ENCODE data around the gene SIRPA.

The SIRPA gene

GRCh38 chr20:1894951-1895673 is at the start of gene SIRPA:
SIRPA (plus strand) TSS chr20:1895407; CDS start chr20:1895448, 41 bp downstream.
- DNase-seq: peak in 1 of 2 experiments; percentile 27

DNA sequence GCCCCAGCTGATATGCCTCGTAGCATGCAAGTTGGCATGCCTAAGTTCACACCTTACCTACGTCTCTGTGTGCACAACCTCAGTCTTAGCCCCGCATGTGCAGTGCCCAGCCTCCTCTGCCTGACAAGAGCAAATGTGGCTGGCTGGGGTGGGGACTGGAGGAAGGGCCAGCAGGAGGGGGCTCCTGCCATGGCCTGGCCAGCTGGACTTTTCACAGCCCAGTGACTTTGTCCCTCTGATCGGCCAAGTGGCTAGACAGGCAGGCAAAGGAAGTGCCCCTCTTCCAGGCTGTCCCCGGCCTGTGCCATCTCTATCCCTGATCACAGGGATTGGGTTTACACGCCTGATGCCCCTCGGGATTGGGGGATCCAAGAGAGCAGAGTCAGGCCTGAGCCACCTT is 49.5 kb upstream of the SIRPA start:
- DNase-seq: no peak

DNA sequence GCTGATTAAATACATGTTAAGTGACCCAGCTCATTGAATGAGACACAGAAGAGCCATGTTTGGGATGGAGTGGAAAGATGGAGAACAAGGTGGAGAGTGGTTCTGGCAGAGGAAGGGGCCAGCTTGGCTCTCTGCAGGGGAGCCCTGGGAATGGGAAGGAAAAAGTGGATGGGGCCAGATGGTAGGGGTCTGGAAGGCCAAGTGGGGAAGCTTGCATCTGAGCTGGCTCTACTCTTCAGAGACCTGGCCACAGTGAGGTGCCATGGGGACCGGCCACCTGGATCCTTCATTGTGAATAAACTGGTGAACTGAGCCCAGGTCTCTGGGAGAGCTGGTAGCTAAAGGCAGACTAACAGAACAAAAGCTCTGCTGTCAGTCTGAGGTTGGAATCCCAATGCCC is 48.9 kb upstream of the SIRPA start:
- no peak for DNase-seq

DNA sequence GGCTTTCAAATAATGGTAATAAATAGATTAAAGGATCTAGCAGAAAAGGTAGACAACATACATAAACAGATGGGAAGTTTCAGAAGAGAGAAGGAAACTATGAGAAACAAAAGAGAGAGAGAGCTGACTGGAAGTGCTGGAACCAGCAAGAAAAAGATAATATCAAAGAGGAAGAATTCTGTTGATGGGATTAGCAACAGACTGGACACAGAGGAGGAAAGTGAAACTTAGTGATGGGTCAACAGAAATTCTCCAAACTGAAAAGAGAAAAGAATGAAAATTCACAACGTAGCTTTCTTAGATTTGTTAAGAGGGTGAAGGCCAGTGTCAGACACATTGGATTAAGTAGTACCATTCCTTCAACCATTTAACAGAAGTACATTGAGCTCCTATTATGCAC is 48.3 kb upstream of the SIRPA start:
- no peak for DNase-seq

- DNase-seq: no peak
Measured at GRCh38 chr20:1847780-1848179, 47.4 kb upstream of the SIRPA start.

GRCh38 chr20:1848373-1848772 is 46.8 kb upstream of the SIRPA start:
- no peak for DNase-seq

GRCh38 chr20:1851396-1851795 is 43.8 kb upstream of the SIRPA start:
- no peak for DNase-seq

DNA sequence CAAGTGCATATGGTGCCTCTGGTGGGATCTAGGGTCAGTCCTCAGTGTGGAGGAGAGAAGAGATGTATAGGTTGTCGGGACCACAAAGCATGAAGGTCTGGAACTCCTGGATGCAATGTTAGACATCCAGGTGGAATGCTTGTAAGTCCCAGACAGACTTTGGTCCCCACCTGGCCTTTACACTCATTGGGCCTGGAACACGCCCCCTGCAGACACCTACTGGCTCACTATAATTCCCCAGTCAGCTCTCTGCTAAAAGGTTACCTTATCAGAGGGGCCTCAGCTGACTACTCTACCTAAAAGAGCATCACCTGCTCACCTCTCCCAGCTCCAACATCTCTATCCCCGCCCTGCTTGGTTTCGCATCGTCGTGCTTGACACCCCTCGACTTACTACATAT is 41.7 kb upstream of the SIRPA start:
- DNase-seq: no peak

DNA sequence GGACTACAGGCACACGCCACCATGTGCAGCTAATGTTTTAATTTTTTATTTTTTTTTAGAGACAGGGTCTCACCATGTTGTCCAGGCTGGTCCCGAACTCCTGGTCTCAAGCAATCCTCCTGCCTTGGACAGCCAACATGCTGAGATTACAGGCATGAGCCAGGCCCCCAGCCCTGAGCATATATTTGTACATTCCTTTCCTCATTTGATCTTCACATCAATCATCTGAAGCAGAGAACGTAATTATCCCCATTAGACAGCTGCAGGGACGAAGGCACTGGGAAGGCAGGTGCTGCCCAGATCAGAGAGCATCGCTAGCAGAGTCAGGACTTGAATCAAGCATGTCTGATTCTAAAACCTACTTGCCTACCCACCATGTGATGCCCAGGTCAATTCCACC is 41.0 kb upstream of the SIRPA start:
- peak in 1 of 2 experiments; percentile 17 for DNase-seq

DNA sequence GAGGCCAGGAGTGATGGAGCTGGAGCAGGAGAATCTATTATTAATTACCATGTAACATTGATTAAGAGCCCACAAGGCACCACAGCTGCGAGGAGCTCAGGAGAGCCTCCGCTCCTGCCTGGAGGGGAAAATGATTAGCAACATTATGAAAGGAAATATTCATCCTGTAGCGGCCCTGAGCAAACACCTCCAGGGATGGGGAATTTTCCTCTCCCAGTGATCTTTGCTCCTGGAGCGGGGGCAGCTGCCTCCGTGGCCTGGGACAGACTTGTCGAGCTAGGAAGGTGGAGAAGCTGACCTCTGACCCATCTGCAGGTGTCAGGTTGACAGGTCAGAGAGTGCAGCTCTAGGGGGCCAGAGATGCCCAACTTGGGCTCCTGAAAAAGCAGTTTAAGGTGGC is 40.1 kb upstream of the SIRPA start:
- no peak for DNase-seq

- DNase-seq: no peak
Measured at GRCh38 chr20:1855690-1856089, 39.5 kb upstream of the SIRPA start.

GRCh38 chr20:1856424-1856823 is 38.8 kb upstream of the SIRPA start:
- DNase-seq: no peak

DNA sequence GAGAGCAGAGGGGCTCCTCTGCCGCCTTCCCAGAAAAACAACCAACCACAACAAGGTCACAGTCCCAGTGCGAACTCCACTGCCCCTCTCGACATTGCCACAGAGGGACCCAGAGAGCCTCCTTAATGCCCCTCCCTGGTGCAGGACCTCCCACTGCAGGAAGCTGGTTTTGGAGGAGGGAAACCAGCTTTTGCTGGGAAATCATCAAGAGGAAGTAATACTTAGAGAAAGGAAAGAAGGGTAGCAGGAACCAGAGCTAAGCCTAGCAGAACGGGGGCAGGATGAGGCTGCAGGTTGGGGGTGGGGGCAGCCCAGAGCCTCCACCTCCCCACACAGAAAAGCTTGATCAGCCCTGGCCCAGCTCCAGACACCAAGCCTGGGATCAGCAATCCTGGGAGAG is 37.7 kb upstream of the SIRPA start:
- DNase-seq: no peak

DNA sequence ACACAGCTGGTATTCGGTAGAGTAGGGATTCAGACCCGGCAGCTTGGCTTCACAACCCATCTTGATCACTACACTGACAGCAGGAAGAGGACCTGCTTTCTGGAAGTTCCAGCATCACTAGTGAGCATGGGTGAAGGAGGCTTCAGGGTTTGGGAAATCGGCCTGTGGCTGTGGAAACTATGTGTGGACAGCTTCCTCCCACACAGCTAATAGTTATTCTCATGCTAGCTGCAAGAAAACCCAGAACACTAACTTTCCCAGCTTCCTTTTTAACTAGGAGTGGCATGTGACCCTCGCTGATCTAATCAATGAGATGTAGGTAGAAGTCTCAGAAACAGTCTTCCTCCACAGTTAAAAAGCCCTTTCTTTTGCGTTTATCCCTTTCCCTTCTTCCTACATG is 36.3 kb upstream of the SIRPA start:
- no peak for DNase-seq

GRCh38 chr20:1860446-1860845 is 34.8 kb upstream of the SIRPA start:
- no peak for DNase-seq

- no peak for DNase-seq
Measured at GRCh38 chr20:1861347-1861976, 33.7 kb upstream of the SIRPA start.

- DNase-seq: no peak
Measured at GRCh38 chr20:1861996-1862662, 33.1 kb upstream of the SIRPA start.

GRCh38 chr20:1862663-1863053 is 32.5 kb upstream of the SIRPA start:
- DNase-seq: no peak

DNA sequence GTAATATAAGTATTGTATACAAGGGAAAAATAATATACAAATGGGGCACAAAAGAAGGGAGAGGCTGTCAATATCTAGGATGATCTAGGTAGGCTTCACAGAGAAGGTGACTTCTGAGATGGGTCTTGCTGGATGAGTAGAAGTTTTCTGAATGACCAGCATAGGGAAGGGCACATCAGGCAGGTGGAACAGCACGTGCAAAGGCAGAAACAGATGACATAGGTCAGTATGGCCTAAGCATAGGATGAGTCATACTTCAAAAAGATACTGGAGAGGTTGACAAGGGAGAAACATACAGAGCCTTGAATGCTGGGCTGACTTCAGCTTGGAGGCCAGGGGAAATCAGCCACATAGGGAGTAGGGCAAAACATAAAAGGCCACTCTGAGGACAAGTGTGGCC is 31.9 kb upstream of the SIRPA start:
- DNase-seq: no peak

GRCh38 chr20:1866834-1867233 is 28.4 kb upstream of the SIRPA start:
- DNase-seq: no peak

DNA sequence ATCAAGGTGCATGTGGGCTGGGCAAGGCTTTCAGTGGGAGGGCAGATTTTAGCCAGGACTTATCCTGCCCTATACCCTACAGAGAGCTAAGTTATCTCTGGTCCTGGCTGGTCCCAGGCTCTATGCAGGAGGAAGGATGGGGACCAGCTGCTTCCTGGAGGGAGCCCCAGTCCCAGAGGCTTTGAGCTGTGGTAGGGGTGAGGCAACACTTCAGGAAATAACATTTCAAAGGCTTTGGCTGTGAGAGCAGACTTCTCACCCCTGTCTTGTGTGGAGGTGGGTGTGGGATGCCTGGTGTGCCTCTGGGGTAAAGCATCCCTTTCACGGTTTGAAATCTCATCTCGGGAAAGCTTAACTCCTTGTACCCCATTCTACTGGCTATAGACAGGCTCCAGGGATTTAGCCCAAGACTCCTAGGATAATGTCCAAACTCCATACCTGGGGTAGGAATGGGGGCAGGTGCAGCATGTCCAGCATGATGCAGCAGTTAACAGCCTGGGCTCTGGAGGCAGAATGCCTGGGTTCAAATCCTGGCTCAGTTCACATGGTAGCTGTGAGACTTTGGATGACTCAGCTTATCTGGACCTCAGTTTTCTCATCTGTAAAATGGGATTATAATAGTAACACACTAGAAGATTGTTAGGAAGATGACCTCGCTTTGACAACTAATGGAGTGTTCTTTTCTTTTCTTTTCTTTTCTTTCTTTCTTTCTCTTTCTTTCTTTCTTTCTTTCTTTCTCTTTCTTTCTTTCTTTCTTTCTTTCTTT is 27.5 kb upstream of the SIRPA start:
- DNase-seq: no peak

GRCh38 chr20:1868856-1869255 is 26.4 kb upstream of the SIRPA start:
- no peak for DNase-seq

DNA sequence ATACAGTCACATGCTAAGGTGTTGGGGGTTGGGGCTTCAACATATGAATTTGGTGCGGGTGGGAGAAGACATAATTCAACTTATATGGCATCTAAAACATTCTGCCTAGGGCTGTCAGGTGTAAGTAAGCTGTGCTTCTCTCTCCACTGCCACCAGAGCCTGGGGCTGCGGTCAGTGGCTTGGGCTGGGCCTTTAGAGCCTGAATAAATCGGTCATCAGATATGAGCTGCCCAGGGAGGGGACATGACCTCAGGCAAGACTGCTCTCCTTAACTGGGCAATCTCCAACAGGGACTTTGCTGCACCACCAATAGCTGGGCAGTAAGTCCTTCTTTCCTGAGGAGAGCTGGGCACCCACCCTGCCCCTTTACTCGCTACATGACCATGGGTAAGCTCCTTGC is 24.9 kb upstream of the SIRPA start:
- DNase-seq: no peak

Data from NCI-H2081 (cell line).